Hepatocyte (in vitro differentiated cells): ENCODE results near the gene SNW1. TPM values are rescaled to one million over a fixed set of nuclear protein-coding genes. Genes with fewer than 3 reads are reported as not detected.

Experiments
- DNase-seq: peaks from one replicate; pipeline ENCODE4 v3.0.0-alpha.2; 2016; ENCODE audit warnings: low spot score
- H2AFZ ChIP-seq: fragments of 200-600 bp; sonication (generic); 2 replicates; pipeline ENCODE4 v1.6.0; 2016; ENCODE audit warnings: antibody characterized with exemption, mild to moderate bottlenecking
- H3K27ac ChIP-seq: fragments of 200-600 bp; sonication (generic); 2 replicates; pipeline ENCODE4 v1.5.1; 2016; ENCODE audit warnings: mild to moderate bottlenecking
- H3K27me3 ChIP-seq: fragments of 200-600 bp; sonication (generic); 2 replicates; pipeline ENCODE4 v1.6.1; 2016
- H3K36me3 ChIP-seq: fragments of 200-600 bp; sonication (generic); replicated peaks from 2 replicates; pipeline ENCODE4 v1.5.1; 2016; ENCODE audit warnings: low read depth; ENCODE audit not compliant: insufficient read depth
- H3K4me1 ChIP-seq: fragments of 200-600 bp; sonication (generic); 2 replicates; pipeline ENCODE4 v1.5.1; 2016; ENCODE audit warnings: mild to moderate bottlenecking, moderate library complexity; ENCODE audit not compliant: insufficient read depth
- H3K4me2 ChIP-seq: fragments of 200-600 bp; sonication (generic); 2 replicates; pipeline ENCODE4 v1.6.0; 2016
- H3K4me3 ChIP-seq: fragments of 200-600 bp; sonication (generic); 2 replicates; pipeline ENCODE4 v1.5.1; 2016; ENCODE audit warnings: mild to moderate bottlenecking
- H3K79me2 ChIP-seq: fragments of 200-600 bp; sonication (generic); 2 replicates; pipeline ENCODE4 v1.6.0; 2017; ENCODE audit warnings: mild to moderate bottlenecking
- H3K9me2 ChIP-seq: fragments of 200-600 bp; sonication (generic); replicated peaks from 2 replicates; pipeline ENCODE4 v1.6.0; 2017; ENCODE audit warnings: mild to moderate bottlenecking; ENCODE audit not compliant: insufficient read depth
- H3K9me3 ChIP-seq: fragments of 200-600 bp; sonication (generic); 2 replicates; pipeline ENCODE4 v1.5.1; 2016; ENCODE audit warnings: low read depth, mild to moderate bottlenecking
- H4K20me1 ChIP-seq: fragments of 200-600 bp; sonication (generic); 2 replicates; pipeline ENCODE4 v1.6.0; 2016; ENCODE audit warnings: mild to moderate bottlenecking; ENCODE audit not compliant: insufficient read depth, poor library complexity, severe bottlenecking
- CTCF ChIP-seq: fragments of 200-600 bp; sonication (generic); IDR thresholded peaks from 2 replicates; pipeline ENCODE4 v1.5.1; 2016; ENCODE audit warnings: antibody characterized with exemption, mild to moderate bottlenecking; ENCODE audit not compliant: poor library complexity
- EZH2 ChIP-seq: fragments of 200-600 bp; sonication (generic); IDR thresholded peaks from 2 replicates; pipeline ENCODE4 v1.6.1; 2016; ENCODE audit warnings: antibody characterized with exemption, mild to moderate bottlenecking, borderline replicate concordance
- EZH2phosphoT487 ChIP-seq: fragments of 200-600 bp; sonication (generic); IDR thresholded peaks from one replicate; pipeline ENCODE4 v1.6.1; 2018; ENCODE audit warnings: antibody characterized with exemption, mild to moderate bottlenecking, low read depth, moderate library complexity; ENCODE audit not compliant: unreplicated experiment, severe bottlenecking
- WGBS: methylation state at CpG from one replicate; pipeline ENCODE4 v1.1.6; 2016; ENCODE audit warnings: low lambda C conversion rate; ENCODE audit errors: missing lambda C conversion rate; 5-methylcytosine and 5-hydroxymethylcytosine counted together
- polyA plus RNA-seq: library from polyadenylated mRNA; unstranded; fragments of >200 nt; fragmentation: Nextera tagmentation; extraction: Ambion mirVana; gene quantifications from 2 replicates; pipeline ENCODE4 v1.2.1, GENCODE V29; 2016
- total RNA-seq: library from RNA; depleted of rRNA; stranded (reverse); fragments of >200 nt; gene quantifications from 2 replicates; pipeline ENCODE4 v1.2.3, GENCODE V29; 2014

Gene SNW1
- total and polyA plus RNA-seq, 2 experiments from 2014 or later, result 47.7 to 54.0 TPM

GRCh38 chr14:77730976-77731497, 29.9 kb downstream of the SNW1 start:
- Histone ChIP-seq H3K4me1 (no peaks in the 10 kb centered on the region), H3K27me3 (no peaks in the 10 kb centered on the region), H3K4me3 (no peak overlapping the region), H2AFZ (no peak overlapping the region), H3K79me2 (peaks cover 9% of the 10 kb centered on the region), H4K20me1 (no peaks in the 10 kb centered on the region), H3K27ac (no peak overlapping the region), H3K9me3 (no peaks in the 10 kb centered on the region), H3K9me2 (no peaks in the 10 kb centered on the region), H3K4me2 (no peak overlapping the region), H3K36me3 (peaks cover 13% of the 10 kb centered on the region)
- 89% methylated on average over 3 of the region's 3 CpGs for WGBS
- no peak for DNase-seq
- TF ChIP-seq EZH2phosphoT487 (no peak), EZH2 (no peak), CTCF (no peak)

- no peaks in the 10 kb centered on the region for H3K9me3 ChIP-seq
- H3K36me3 ChIP-seq, result no peaks in the 10 kb centered on the region
- no peak overlapping the region for H3K4me3 ChIP-seq
- H3K27me3 ChIP-seq, result no peaks in the 10 kb centered on the region
- H3K27ac ChIP-seq, result no peak overlapping the region
- H3K79me2 ChIP-seq, result peaks cover 5% of the 10 kb centered on the region
- WGBS, result 96% methylated on average over 3 of the region's 3 CpGs
- no peak overlapping the region for H2AFZ ChIP-seq
- no peak overlapping the region for H3K4me2 ChIP-seq
- DNase-seq, result no peak
- TF ChIP-seq CTCF (no peak), EZH2 (no peak), EZH2phosphoT487 (no peak)
- no peaks in the 10 kb centered on the region for H3K4me1 ChIP-seq
- H3K9me2 ChIP-seq, result no peaks in the 10 kb centered on the region
- H4K20me1 ChIP-seq, result no peaks in the 10 kb centered on the region
Measured at GRCh38 chr14:77722301-77722700, 38.7 kb downstream of the SNW1 start.

GRCh38 chr14:77721437-77721836, 39.5 kb downstream of the SNW1 start:
- Histone ChIP-seq H3K4me2 (no peak overlapping the region), H4K20me1 (no peaks in the 10 kb centered on the region), H3K27me3 (no peaks in the 10 kb centered on the region), H3K27ac (no peak overlapping the region), H3K4me3 (no peak overlapping the region), H3K9me2 (no peaks in the 10 kb centered on the region), H3K4me1 (no peaks in the 10 kb centered on the region), H3K9me3 (no peaks in the 10 kb centered on the region), H2AFZ (no peak overlapping the region), H3K36me3 (no peaks in the 10 kb centered on the region), H3K79me2 (peaks cover 5% of the 10 kb centered on the region)
- no peak for DNase-seq
- TF ChIP-seq EZH2phosphoT487 (no peak), EZH2 (no peak), CTCF (no peak)
- 97% methylated on average over 5 of the region's 5 CpGs for WGBS
